ENCODE data around the gene HBE1. TPM values are rescaled to one million over a fixed set of nuclear protein-coding genes. Genes with fewer than 3 reads are reported as not detected.

Gene HBE1
- total and polyA plus RNA-seq, 2 of the 8 experiments (the other 6 are each of a cell fraction or from before 2014, with no cell fraction given), result 0.39 TPM; not detected in 1

- TF ChIP-seq CHD7 (IDR thresholded peaks at IDR 0.05; ENCODE audit: insufficient replicate concordance, low read length) (no peak), SAP30 (IDR thresholded peaks at IDR 0.05; ENCODE audit: insufficient read depth, insufficient replicate concordance, low read length) (no peak), RAD21 (IDR thresholded peaks at IDR 0.05 in 1 of 2, conservative IDR thresholded peaks at IDR 0.05 in 1 of 2; ENCODE audit: low read depth in 2 of 2, low read length in 2 of 2) (no peak), PHF8 (conservative IDR thresholded peaks at IDR 0.05; ENCODE audit: low read depth, low read length) (no peak)
These were observed 3.9 kb downstream of the HBE1 start (continued) for GRCh38 chr11:5265832-5266231.

Data from H1 (cell line).